Fibroblast of lung (primary cell): ENCODE measurements around the gene FAM161A. TPM values are rescaled to one million over a fixed set of nuclear protein-coding genes. Genes with fewer than 3 reads are reported as not detected.
"Not testable (repeated sequence)": the region's sequence is repeated elsewhere in the genome, so short reads cannot be mapped to it uniquely, and the experiment has no call there.

ENCODE experiments used
- DNase-seq, 2 donors: peaks; one replicate each; pipeline versions ENCODE4 v3.0.0 to v3.0.0-alpha.2; 2010; ENCODE audit warnings: low read depth in 2 of 2
- H2AFZ ChIP-seq: 2 replicates; pipeline ENCODE4 v1.5.1; 2012; ENCODE audit warnings: low read length, control low read depth, inconsistent platforms
- H3K27ac ChIP-seq: 2 replicates; pipeline ENCODE4 v1.5.1; 2011; ENCODE audit warnings: low read length, control low read depth; ENCODE audit not compliant: insufficient read depth
- H3K27me3 ChIP-seq: 2 replicates; pipeline ENCODE4 v1.5.1; 2011; ENCODE audit warnings: mild to moderate bottlenecking, low read length; ENCODE audit not compliant: control insufficient read depth, insufficient read depth
- H3K36me3 ChIP-seq: 2 replicates; pipeline ENCODE4 v1.5.1; 2011; ENCODE audit warnings: low read length; ENCODE audit not compliant: control insufficient read depth, insufficient read depth
- H3K4me1 ChIP-seq: 2 replicates; pipeline ENCODE4 v1.5.1; 2011; ENCODE audit warnings: low read length; ENCODE audit not compliant: control insufficient read depth, insufficient read depth; ENCODE audit errors: extremely low read depth
- H3K4me2 ChIP-seq: 2 replicates; pipeline ENCODE4 v1.5.1; 2011; ENCODE audit warnings: low read length, control low read depth; ENCODE audit not compliant: insufficient read depth; ENCODE audit errors: extremely low read depth
- H3K4me3 ChIP-seq, 4 experiments: fragments of 200-600 bp in 1 of 4; sonication (generic) in 1 of 4; replicated peaks in 1 of 4; 2 replicates each; pipeline ENCODE4 v1.5.1; 2011 to 2016; ENCODE audit warnings: low read length in 4 of 4, low read depth in 3 of 4, mild to moderate bottlenecking in 3 of 4, control low read depth in 2 of 4, inconsistent platforms in 1 of 4, mixed read lengths in 1 of 4; ENCODE audit not compliant: insufficient read depth in 1 of 4; ENCODE audit errors: control extremely low read depth in 1 of 4
- H3K79me2 ChIP-seq: 2 replicates; pipeline ENCODE4 v1.5.1; 2012; ENCODE audit warnings: mild to moderate bottlenecking, low read length, inconsistent platforms; ENCODE audit not compliant: control insufficient read depth, insufficient read depth
- H3K9ac ChIP-seq: 2 replicates; pipeline ENCODE4 v1.5.1; 2011; ENCODE audit warnings: mild to moderate bottlenecking, low read length, control low read depth; ENCODE audit not compliant: insufficient read depth
- H3K9me3 ChIP-seq: 2 replicates; pipeline ENCODE4 v1.5.1; 2012; ENCODE audit warnings: low read depth, low read length; ENCODE audit not compliant: control insufficient read depth, insufficient read depth
- H4K20me1 ChIP-seq: 2 replicates; pipeline ENCODE4 v1.5.1; 2011; ENCODE audit warnings: low read length; ENCODE audit not compliant: control insufficient read depth, insufficient read depth; ENCODE audit errors: extremely low read depth
- EZH2 ChIP-seq: IDR thresholded peaks from 2 replicates; pipeline ENCODE4 v1.5.1; 2012; ENCODE audit warnings: low read length, control low read depth, mild to moderate bottlenecking; ENCODE audit errors: missing control alignments
- polyA plus RNA-seq, 2 donors: library from polyadenylated mRNA; depleted of rRNA in 1 of 2; stranded (reverse) in 1 of 2; unstranded in 1 of 2; fragments of >200 nt; gene quantifications; 2 replicates each; pipeline ENCODE4 v1.2.1, GENCODE V29; 2011 to 2012; ENCODE audit warnings: missing spikeins in 1 of 2
- total RNA-seq: library from RNA; depleted of rRNA; stranded (reverse); fragments of >200 nt; gene quantifications from 2 replicates; pipeline ENCODE4 v1.2.1, GENCODE V29; 2014
- TF ChIP-seq, protein P1 (sequence below), 2 donors: IDR thresholded peaks in 1 of 2; conservative IDR thresholded peaks in 1 of 2; 1 replicate in 1 of 2; 2 replicates in 1 of 2; pipeline ENCODE4 v1.5.1; 2011 to 2012; ENCODE audit warnings: low read length in 2 of 2, control low read depth in 1 of 2, inconsistent platforms in 1 of 2, low read depth in 1 of 2, mild to moderate bottlenecking in 1 of 2

The FAM161A gene
- total and polyA plus RNA-seq, 2 donors (not counting 1 experiment from before 2014, with no cell fraction given), result 0.84 to 3.1 TPM

DNA sequence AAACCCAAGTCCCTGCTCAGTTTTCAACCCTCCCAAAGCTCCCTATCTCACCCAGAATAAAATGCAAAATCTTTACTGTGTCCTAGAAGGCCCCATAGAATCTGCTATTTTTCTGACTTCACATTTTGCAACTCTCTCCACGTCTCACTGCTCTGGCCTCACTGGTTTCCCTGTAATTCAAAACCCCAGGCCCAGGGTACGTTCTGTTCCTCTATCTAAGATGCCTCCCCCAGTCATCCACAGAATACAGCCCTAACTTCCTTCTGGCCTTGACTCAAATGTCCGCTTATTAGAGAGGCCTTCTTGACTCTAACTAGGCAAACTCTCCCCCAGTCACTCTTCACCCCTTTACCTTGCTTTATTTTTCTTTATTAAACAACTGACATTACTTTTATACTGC is 42.0 kb downstream of the FAM161A start:
- DNase-seq, result peak in 1 of 2 donors; percentile 28
- Histone ChIP-seq H3K4me2 (no peak overlapping the region), H3K9me3 (no peaks in the 10 kb centered on the region), H3K79me2 (no peaks in the 10 kb centered on the region), H3K27me3 (peaks cover 7% of the 10 kb centered on the region), H3K27ac (no peak overlapping the region), H3K36me3 (no peaks in the 10 kb centered on the region), H3K4me1 (no peaks in the 10 kb centered on the region), H2AFZ (no peak overlapping the region), H3K9ac (no peak overlapping the region), H3K4me3 (no peak overlapping the region), H4K20me1 (no peaks in the 10 kb centered on the region)
- TF ChIP-seq EZH2, result no peak
- TF ChIP-seq, protein P1, sequence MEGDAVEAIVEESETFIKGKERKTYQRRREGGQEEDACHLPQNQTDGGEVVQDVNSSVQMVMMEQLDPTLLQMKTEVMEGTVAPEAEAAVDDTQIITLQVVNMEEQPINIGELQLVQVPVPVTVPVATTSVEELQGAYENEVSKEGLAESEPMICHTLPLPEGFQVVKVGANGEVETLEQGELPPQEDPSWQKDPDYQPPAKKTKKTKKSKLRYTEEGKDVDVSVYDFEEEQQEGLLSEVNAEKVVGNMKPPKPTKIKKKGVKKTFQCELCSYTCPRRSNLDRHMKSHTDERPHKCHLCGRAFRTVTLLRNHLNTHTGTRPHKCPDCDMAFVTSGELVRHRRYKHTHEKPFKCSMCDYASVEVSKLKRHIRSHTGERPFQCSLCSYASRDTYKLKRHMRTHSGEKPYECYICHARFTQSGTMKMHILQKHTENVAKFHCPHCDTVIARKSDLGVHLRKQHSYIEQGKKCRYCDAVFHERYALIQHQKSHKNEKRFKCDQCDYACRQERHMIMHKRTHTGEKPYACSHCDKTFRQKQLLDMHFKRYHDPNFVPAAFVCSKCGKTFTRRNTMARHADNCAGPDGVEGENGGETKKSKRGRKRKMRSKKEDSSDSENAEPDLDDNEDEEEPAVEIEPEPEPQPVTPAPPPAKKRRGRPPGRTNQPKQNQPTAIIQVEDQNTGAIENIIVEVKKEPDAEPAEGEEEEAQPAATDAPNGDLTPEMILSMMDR (conservative IDR thresholded peaks at IDR 0.05 in 1 of 2, IDR thresholded peaks at IDR 0.05 in 1 of 2; ENCODE audit: low read depth in 1 of 2, low read length in 2 of 2), result no peak

DNA sequence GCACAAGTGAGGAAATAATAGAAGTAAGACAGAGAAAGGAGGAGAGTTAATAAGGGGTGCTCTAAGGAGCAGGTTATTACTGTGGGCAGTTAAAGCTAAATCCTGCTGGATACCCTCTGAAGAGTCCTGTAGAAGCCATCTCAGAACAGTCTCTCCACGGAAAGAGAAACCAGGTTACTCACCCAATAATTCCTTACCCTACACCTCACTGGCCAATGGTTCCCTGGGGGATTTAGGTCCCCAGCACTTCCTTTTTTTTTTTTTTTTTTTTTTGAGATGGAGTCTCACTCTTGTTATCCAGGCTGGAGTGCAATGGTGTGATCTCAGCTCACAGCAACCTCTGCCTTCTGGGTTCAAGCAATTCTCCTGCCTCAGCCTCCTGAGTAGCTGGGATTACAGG is 43.7 kb downstream of the FAM161A start:
- not testable (repeated sequence) for H3K79me2 ChIP-seq, H3K9ac ChIP-seq, H3K27ac ChIP-seq, H2AFZ ChIP-seq, DNase-seq, H3K4me3 ChIP-seq, H3K4me2 ChIP-seq, H3K36me3 ChIP-seq, H3K9me3 ChIP-seq, H4K20me1 ChIP-seq, H3K4me1 ChIP-seq, H3K27me3 ChIP-seq

GRCh38 chr2:61808693-61809092 is 45.2 kb downstream of the FAM161A start:
- not testable (repeated sequence) for H3K9ac ChIP-seq, H3K4me1 ChIP-seq, H3K27me3 ChIP-seq, H3K79me2 ChIP-seq, H3K36me3 ChIP-seq, H3K27ac ChIP-seq, H3K4me2 ChIP-seq, DNase-seq, H3K9me3 ChIP-seq, H4K20me1 ChIP-seq, H3K4me3 ChIP-seq, H2AFZ ChIP-seq

DNA sequence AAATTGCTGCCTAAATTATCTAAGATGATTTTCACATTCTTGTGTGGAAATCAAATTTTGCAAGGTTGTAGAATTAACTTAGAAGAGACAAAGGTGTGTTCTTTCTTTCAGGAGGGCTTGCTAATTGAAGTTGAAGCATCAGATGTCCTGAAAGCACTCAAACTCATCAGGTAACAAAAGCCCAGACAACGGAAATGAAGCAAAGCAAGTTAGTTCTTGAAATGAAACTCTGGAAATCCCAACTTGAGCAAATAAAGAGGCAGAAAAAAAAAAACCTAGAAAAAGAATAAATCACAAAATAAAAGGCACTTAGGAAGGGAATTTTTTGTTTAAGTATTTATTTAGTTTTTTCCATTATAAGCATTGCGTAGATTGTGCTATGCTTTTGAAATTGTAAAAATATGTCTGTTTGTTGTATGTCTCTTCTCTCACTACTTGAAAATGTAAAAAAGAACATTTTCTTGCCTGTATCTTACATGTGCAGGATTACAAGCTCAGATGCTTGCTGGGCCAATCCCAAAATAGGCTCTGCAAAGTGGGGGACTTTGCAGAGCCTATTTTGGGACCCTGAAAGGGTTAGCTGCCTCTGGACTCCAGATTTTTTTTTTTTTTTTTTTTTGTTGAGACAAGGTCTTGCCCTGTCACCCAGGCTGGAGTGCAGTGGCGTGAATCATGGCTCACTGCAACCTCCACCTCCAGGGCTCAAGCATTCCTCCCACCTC is 46.7 kb downstream of the FAM161A start:
- no peaks in the 10 kb centered on the region for H3K79me2 ChIP-seq
- H3K27ac ChIP-seq, result no peak overlapping the region
- DNase-seq, result no peak
- no peak overlapping the region for H3K9ac ChIP-seq
- no peak overlapping the region for H2AFZ ChIP-seq
- no peaks in the 10 kb centered on the region for H3K36me3 ChIP-seq
- TF ChIP-seq EZH2, result no peak
- TF ChIP-seq, protein P1 (conservative IDR thresholded peaks at IDR 0.05 in 1 of 2, IDR thresholded peaks at IDR 0.05 in 1 of 2; ENCODE audit: low read depth in 1 of 2, low read length in 2 of 2), result no peak
- no peak overlapping the region for H3K4me2 ChIP-seq
- H3K27me3 ChIP-seq, result peaks cover 4% of the 10 kb centered on the region
- H3K4me3 ChIP-seq, result no peak overlapping the region
- H3K4me1 ChIP-seq, result no peaks in the 10 kb centered on the region
- H4K20me1 ChIP-seq, result no peaks in the 10 kb centered on the region
- H3K9me3 ChIP-seq, result no peaks in the 10 kb centered on the region
